Stimulated activated CD4-positive, alpha-beta T cell treated with anti-CD3 and anti-CD28 coated beads, TNF-alpha, amount 100 ng/mL, for 4 hours (primary cell): Measurements from ENCODE around the gene MCUB.

Source experiments
- DNase-seq, 3 experiments: peaks; one replicate each; pipeline ENCODE4 v3.0.0-alpha.2; 2020; ENCODE audit warnings: low read depth in 3 of 3

Gene MCUB

GRCh38 chr4:109627361-109627760 lies 67.3 kb downstream of the MCUB start:
- DNase-seq: no peak

- DNase-seq: no peak
Measured at GRCh38 chr4:109629775-109630174, 69.7 kb downstream of the MCUB start.

GRCh38 chr4:109631532-109632108 lies 71.6 kb downstream of the MCUB start:
- DNase-seq: no peak

- DNase-seq: no peak
Measured at GRCh38 chr4:109640644-109641043, 80.6 kb downstream of the MCUB start.

- DNase-seq: no peak
Measured at GRCh38 chr4:109645874-109646710, 86.0 kb downstream of the MCUB start.

- no peak for DNase-seq
Measured at GRCh38 chr4:109648266-109648996, 88.4 kb downstream of the MCUB start.

- DNase-seq: no peak
Measured at GRCh38 chr4:109648997-109649575, 89.0 kb downstream of the MCUB start.

GRCh38 chr4:109649872-109650271 lies 89.8 kb downstream of the MCUB start:
- no peak for DNase-seq

GRCh38 chr4:109655396-109655795 lies 95.3 kb downstream of the MCUB start:
- DNase-seq: no peak

GRCh38 chr4:109657854-109658418 lies 97.9 kb downstream of the MCUB start:
- DNase-seq: no peak

GRCh38 chr4:109658871-109659410 lies 98.9 kb downstream of the MCUB start:
- DNase-seq: no peak

GRCh38 chr4:109662116-109662515 lies 102.1 kb downstream of the MCUB start:
- no peak for DNase-seq

- no peak for DNase-seq
Measured at GRCh38 chr4:109662771-109663170, 102.7 kb downstream of the MCUB start.

- no peak for DNase-seq
Measured at GRCh38 chr4:109665783-109666485, 105.9 kb downstream of the MCUB start.

GRCh38 chr4:109671350-109671749 lies 111.3 kb downstream of the MCUB start:
- no peak for DNase-seq

GRCh38 chr4:109672169-109672930 lies 112.3 kb downstream of the MCUB start:
- DNase-seq: no peak

GRCh38 chr4:109673303-109673702 lies 113.3 kb downstream of the MCUB start:
- DNase-seq: no peak

GRCh38 chr4:109675181-109675580 lies 115.1 kb downstream of the MCUB start:
- DNase-seq: no peak

GRCh38 chr4:109675843-109676242 lies 115.8 kb downstream of the MCUB start:
- DNase-seq: no peak

- no peak for DNase-seq
Measured at GRCh38 chr4:109676886-109677285, 116.8 kb downstream of the MCUB start.
